Nephron (organoid): ENCODE measurements around the gene DENND4A.

Source experiments
- H3K27ac Mint-ChIP-seq, 3 experiments: 2 replicates each; pipeline ENCODE4 v1.8.0; 2020; ENCODE audit warnings: mixed read lengths in 3 of 3, mild to moderate bottlenecking in 2 of 3, moderate library complexity in 1 of 3
- H3K27me3 Mint-ChIP-seq: 2 replicates; pipeline ENCODE4 v1.8.0; 2021; ENCODE audit warnings: low read depth, mild to moderate bottlenecking, moderate library complexity, mixed read lengths
- H3K36me3 Mint-ChIP-seq: 2 replicates; pipeline ENCODE4 v1.8.0; 2020; ENCODE audit warnings: low read depth, mixed read lengths
- H3K4me1 Mint-ChIP-seq: 2 replicates; pipeline ENCODE4 v1.8.0; 2020; ENCODE audit warnings: mixed read lengths
- H3K4me3 Mint-ChIP-seq, 3 experiments: 2 replicates each; pipeline ENCODE4 v1.8.0; 2020; ENCODE audit warnings: mild to moderate bottlenecking in 3 of 3, mixed read lengths in 3 of 3, moderate library complexity in 2 of 3
- H3K9me3 Mint-ChIP-seq: 2 replicates; pipeline ENCODE4 v1.8.0; 2020; ENCODE audit warnings: mixed read lengths
- TF ChIP-seq, protein P1 (sequence below), 3 experiments: fragments of 200-600 bp; sonication (generic); IDR thresholded peaks; one replicate each; pipeline ENCODE4 v1.5.0; 2021; ENCODE audit warnings: antibody characterized with exemption in 3 of 3; ENCODE audit not compliant: unreplicated experiment in 3 of 3

DENND4A gene

DNA sequence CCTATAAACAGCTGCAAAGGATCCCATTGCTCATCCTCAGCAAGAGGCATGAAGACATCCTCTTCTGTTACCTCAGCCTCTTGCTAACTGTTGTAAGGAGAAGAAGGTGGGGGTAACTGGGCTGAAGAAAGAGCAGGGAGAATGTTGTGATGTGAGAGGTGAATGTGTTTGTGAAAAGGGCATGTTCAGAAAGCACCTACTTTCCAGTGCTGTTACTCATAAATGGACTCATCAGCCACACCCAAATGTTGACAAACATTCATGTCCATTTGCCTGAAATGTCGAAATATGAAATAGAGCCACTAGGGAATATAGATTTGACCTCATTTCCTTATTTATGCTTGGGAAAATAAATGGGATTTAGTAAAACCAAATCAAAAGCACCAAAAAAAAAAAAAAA lies 157.7 kb downstream of the DENND4A start:
- Mint-ChIP-seq H3K9me3 (no peaks in the 10 kb centered on the region), H3K4me3 (no peak overlapping the region), H3K27ac (no peak overlapping the region), H3K4me1 (peaks cover 11% of the 10 kb centered on the region), H3K27me3 (peaks cover 3% of the 10 kb centered on the region), H3K36me3 (no peaks in the 10 kb centered on the region)
- TF ChIP-seq, protein P1, sequence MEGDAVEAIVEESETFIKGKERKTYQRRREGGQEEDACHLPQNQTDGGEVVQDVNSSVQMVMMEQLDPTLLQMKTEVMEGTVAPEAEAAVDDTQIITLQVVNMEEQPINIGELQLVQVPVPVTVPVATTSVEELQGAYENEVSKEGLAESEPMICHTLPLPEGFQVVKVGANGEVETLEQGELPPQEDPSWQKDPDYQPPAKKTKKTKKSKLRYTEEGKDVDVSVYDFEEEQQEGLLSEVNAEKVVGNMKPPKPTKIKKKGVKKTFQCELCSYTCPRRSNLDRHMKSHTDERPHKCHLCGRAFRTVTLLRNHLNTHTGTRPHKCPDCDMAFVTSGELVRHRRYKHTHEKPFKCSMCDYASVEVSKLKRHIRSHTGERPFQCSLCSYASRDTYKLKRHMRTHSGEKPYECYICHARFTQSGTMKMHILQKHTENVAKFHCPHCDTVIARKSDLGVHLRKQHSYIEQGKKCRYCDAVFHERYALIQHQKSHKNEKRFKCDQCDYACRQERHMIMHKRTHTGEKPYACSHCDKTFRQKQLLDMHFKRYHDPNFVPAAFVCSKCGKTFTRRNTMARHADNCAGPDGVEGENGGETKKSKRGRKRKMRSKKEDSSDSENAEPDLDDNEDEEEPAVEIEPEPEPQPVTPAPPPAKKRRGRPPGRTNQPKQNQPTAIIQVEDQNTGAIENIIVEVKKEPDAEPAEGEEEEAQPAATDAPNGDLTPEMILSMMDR (IDR thresholded peaks at IDR 0.05; ENCODE audit: unreplicated experiment in 3 of 3), result no peak

DNA sequence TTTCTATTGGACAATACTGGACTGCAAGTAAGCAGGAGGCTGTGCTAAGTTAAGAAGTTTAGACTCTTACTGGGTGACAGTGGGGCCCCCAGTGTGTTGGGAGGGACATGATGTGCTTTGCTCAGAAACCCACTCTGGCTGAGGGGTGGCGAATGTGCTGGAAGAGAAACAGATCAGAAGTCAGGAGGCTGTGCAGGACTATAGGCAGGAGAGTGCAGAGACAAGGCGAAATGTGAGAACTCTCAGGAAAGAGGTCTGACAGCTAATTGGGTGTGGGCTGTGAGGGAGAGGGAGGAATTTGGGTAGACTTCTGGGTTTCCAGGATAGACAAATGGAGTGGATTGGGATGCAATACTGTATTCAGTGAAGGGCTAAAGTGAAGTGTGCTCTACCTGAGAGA lies 158.3 kb downstream of the DENND4A start:
- Mint-ChIP-seq H3K4me3 (no peak overlapping the region), H3K36me3 (no peaks in the 10 kb centered on the region), H3K27me3 (peaks cover 3% of the 10 kb centered on the region), H3K4me1 (peaks cover 10% of the 10 kb centered on the region), H3K27ac (peak overlapping the region in 1 of 3 experiments; percentile 5), H3K9me3 (no peaks in the 10 kb centered on the region)
- TF ChIP-seq, protein P1 (IDR thresholded peaks at IDR 0.05; ENCODE audit: unreplicated experiment in 3 of 3), result no peak

DNA sequence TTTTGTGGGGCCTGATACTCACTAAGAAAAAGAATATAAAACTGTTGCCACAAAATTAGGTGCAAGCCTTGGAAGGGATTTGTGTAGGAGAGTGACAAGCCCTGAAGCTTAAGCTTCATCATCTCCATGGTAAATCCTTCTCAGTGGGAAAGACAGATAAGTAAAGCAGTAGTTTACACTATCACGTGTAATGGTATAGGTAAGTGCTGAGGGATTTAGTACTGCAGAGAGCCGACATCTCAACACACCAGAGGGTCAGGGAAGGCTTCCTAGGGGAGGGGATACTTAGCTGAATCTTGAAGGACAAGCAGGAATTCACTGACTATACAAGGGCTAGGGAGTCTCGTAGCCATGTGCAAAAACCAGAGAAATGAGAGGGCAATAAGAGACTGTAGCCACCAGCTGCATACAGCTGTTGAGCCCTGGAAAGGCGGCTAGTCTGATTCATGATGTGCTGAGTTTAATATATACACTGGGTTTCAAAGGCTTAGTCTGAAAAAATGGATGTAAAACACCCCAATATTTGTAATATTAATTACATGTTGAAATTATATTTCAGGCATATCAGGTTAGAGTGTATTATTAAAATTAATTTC lies 159.2 kb downstream of the DENND4A start:
- Mint-ChIP-seq H3K4me3 (no peak overlapping the region), H3K9me3 (no peaks in the 10 kb centered on the region), H3K36me3 (no peaks in the 10 kb centered on the region), H3K4me1 (peaks cover 5% of the 10 kb centered on the region), H3K27ac (no peak overlapping the region), H3K27me3 (peaks cover 3% of the 10 kb centered on the region)
- TF ChIP-seq, protein P1 (IDR thresholded peaks at IDR 0.05; ENCODE audit: unreplicated experiment in 3 of 3), result no peak

DNA sequence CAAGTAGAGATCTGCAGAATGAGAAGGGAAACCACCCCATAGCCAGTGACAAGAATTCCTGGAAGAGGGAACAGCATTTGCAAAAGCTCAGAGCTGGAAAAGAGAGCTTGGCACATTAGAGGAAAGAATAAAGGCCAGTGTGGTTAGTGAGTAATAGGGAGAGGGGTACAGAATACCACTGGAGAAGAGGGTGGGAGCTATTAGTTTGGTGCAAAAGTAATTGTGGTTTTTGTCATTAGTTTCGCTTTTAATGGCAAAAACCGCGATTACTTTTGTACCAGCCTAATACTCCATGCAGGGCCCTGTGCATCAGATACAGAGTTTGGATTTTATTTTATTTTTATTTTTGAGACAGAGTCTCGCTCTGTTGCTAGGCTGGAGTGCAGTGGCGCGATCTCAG lies 160.6 kb downstream of the DENND4A start:
- H3K9me3 Mint-ChIP-seq, result no peaks in the 10 kb centered on the region
- H3K4me1 Mint-ChIP-seq, result no peaks in the 10 kb centered on the region
- TF ChIP-seq, protein P1 (IDR thresholded peaks at IDR 0.05; ENCODE audit: unreplicated experiment in 3 of 3), result no peak
- H3K27ac Mint-ChIP-seq, result no peak overlapping the region
- no peak overlapping the region for H3K4me3 Mint-ChIP-seq
- H3K36me3 Mint-ChIP-seq, result no peaks in the 10 kb centered on the region
- no peaks in the 10 kb centered on the region for H3K27me3 Mint-ChIP-seq

DNA sequence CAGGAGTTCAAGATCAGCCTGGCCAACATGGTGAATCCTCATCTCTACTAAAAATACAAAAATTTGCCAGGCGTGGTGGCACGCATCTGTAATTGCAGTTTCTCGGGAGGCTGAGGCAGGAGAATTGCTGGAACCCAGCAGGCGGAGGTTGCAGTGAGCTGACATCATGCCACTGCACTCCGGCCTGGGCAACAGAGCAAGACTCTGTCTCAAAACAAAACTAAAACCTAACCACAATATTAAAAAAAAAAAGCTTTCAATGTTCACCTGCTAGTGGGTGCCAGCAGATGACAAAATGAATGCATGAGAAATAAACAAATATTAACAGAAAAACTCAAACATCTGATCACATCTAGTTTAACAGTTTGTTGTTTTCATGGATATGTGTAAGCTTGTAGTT lies 161.3 kb downstream of the DENND4A start:
- Mint-ChIP-seq H3K4me3 (no peak overlapping the region), H3K4me1 (no peaks in the 10 kb centered on the region), H3K27me3 (peaks cover 3% of the 10 kb centered on the region), H3K9me3 (no peaks in the 10 kb centered on the region), H3K27ac (no peak overlapping the region), H3K36me3 (peaks cover under 1% of the 10 kb centered on the region)
- TF ChIP-seq, protein P1 (IDR thresholded peaks at IDR 0.05; ENCODE audit: unreplicated experiment in 3 of 3), result no peak

DNA sequence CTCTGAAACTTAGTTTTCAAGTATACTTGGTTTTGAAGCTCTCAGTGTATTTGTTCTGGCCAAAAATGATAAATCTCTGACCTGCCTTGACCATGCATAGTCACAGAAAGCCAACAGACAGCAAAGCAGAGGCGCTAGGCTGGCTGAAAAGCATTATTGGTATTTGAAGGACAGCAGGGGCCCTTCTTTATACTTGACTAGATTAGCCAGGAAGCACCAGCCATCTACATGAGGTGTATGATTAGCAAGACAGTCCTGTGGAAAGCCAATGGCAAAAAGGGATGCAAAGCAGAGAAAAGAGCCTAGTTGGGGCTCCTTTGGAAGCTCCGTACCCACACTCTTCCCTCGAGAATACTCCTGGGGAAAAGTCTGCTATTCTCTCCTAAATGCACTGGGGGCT lies 162.5 kb downstream of the DENND4A start:
- Mint-ChIP-seq H3K27me3 (peaks cover 3% of the 10 kb centered on the region), H3K9me3 (no peaks in the 10 kb centered on the region)

More for the DNA sequence above, 162.5 kb downstream of the DENND4A start:
- TF ChIP-seq, protein P1 (IDR thresholded peaks at IDR 0.05; ENCODE audit: unreplicated experiment in 3 of 3), result no peak
- no peaks in the 10 kb centered on the region for H3K4me1 Mint-ChIP-seq
- H3K36me3 Mint-ChIP-seq, result peaks cover 6% of the 10 kb centered on the region
- H3K4me3 Mint-ChIP-seq, result no peak overlapping the region
- no peak overlapping the region for H3K27ac Mint-ChIP-seq
